Chondrocyte (in vitro differentiated cells): ENCODE results near the gene KREMEN1. TPM values are rescaled to one million over a fixed set of nuclear protein-coding genes. Genes with fewer than 3 reads are reported as not detected.

Experiments
- DNase-seq: peaks from one replicate; pipeline ENCODE4 v3.0.0; 2021; ENCODE audit warnings: mixed read lengths, low spot score
- H3K27ac Mint-ChIP-seq: one replicate; pipeline ENCODE4 v1.8.0; 2021; ENCODE audit warnings: mild to moderate bottlenecking, moderate library complexity, mixed read lengths; ENCODE audit not compliant: unreplicated experiment
- H3K27me3 Mint-ChIP-seq: 2 replicates; pipeline ENCODE4 v1.8.0; 2021; ENCODE audit warnings: low read depth, mixed read lengths
- H3K36me3 Mint-ChIP-seq: 2 replicates; pipeline ENCODE4 v1.8.0; 2021; ENCODE audit warnings: low read depth, mixed read lengths
- H3K4me1 Mint-ChIP-seq: 2 replicates; pipeline ENCODE4 v1.8.0; 2021; ENCODE audit warnings: low read depth, mild to moderate bottlenecking, mixed read lengths
- H3K4me3 Mint-ChIP-seq: one replicate; pipeline ENCODE4 v1.8.0; 2021; ENCODE audit warnings: mild to moderate bottlenecking, moderate library complexity, mixed read lengths; ENCODE audit not compliant: unreplicated experiment
- H3K9me3 Mint-ChIP-seq: 2 replicates; pipeline ENCODE4 v1.8.0; 2021; ENCODE audit warnings: low read depth, mixed read lengths
- CTCF ChIP-seq: fragments of 200-600 bp; sonication (generic); IDR thresholded peaks from 2 replicates; pipeline ENCODE4 v1.5.0; 2021; ENCODE audit warnings: antibody characterized with exemption, mild to moderate bottlenecking, moderate library complexity
- total RNA-seq: library from RNA; stranded (reverse); gene quantifications from 3 replicates; pipeline ENCODE4 v1.2.1, GENCODE V29; 2021

The KREMEN1 gene
- total RNA-seq, 1 donor from 2014 or later = 7.3 TPM

DNA sequence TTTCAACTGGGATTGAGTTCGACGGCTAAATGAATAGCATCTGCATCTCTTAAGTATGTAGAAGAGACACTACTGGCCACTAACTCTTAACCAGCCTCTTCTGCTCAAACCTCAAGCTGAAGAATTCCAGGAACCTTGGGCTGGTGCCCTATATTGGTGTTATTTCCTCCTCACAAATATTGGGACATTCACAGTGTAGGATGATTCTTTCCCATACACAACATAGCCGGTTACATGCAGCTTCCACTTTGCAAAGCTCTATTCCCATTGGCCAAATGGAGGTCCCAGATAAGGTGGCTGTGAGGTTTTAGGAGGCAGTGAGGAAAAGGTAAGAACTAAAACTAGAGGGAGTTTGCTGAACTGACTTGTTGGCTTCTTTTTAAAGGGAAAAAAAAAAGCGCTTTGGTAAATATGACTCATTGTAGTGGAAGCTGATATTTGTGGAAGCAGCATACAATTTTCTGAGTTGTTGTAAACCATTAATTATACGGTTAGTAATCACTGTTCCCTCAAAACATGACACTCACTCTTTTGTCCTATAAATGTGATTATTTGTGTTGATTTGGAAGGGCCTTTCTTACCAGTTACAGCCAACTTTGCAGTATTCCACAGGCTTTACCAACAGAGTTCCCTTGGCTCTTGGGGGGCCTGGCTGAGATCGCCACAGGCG, 28.8 kb upstream of the KREMEN1 start:
- H3K4me3 Mint-ChIP-seq = no peak overlapping the region
- no peaks in the 10 kb centered on the region for H3K9me3 Mint-ChIP-seq
- H3K4me1 Mint-ChIP-seq = peaks cover 21% of the 10 kb centered on the region
- no peaks in the 10 kb centered on the region for H3K27me3 Mint-ChIP-seq
- no peak for DNase-seq
- no peak for TF ChIP-seq CTCF
- peaks cover 2% of the 10 kb centered on the region for H3K36me3 Mint-ChIP-seq
- H3K27ac Mint-ChIP-seq = no peak overlapping the region

GRCh38 chr22:29044657-29045176, 28.1 kb upstream of the KREMEN1 start:
- peaks cover 21% of the 10 kb centered on the region for H3K4me1 Mint-ChIP-seq
- H3K9me3 Mint-ChIP-seq = no peaks in the 10 kb centered on the region
- no peak overlapping the region for H3K27ac Mint-ChIP-seq
- no peak for TF ChIP-seq CTCF
- H3K36me3 Mint-ChIP-seq = peaks cover 5% of the 10 kb centered on the region
- H3K27me3 Mint-ChIP-seq = no peaks in the 10 kb centered on the region
- no peak for DNase-seq
- no peak overlapping the region for H3K4me3 Mint-ChIP-seq

DNA sequence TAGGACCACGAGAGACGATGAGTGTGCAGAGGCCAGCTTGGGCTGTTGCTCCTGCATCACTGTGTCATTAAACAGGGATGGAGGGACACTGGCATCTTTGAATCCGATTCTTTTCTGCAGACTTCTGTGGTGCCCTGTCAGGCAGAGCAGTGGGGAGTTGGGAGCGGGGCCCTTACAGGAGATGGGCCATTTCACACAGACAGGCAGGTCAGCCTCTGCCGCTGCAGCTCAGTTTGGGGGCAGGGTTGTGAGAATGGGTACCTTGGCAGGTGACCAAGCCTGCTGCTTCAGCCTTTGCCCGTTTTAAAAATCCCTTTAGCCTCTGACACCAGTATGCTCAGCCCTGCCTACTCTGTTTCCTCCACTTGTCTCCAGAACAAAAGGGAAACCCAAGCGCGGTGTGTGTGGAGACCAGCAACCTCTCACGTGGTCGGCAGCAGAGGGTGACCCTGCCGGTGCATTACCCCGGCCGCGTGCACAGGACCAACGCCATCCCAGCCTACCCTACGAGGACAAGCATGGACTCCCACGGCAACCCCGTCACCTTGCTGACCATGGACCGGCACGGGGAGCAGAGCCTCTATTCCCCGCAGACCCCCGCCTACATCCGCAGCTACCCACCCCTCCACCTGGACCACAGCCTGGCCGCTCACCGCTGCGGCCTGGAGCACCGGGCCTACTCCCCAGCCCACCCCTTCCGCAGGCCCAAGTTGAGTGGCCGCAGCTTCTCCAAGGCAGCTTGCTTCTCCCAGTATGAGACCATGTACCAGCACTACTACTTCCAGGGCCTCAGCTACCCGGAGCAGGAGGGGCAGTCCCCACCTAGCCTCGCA, 23.8 kb upstream of the KREMEN1 start:
- Mint-ChIP-seq H3K36me3 (peaks cover 12% of the 10 kb centered on the region), H3K9me3 (no peaks in the 10 kb centered on the region), H3K4me3 (no peak overlapping the region), H3K4me1 (peaks cover 5% of the 10 kb centered on the region), H3K27ac (no peak overlapping the region), H3K27me3 (no peaks in the 10 kb centered on the region)
- no peak for DNase-seq
- no peak for TF ChIP-seq CTCF

DNA sequence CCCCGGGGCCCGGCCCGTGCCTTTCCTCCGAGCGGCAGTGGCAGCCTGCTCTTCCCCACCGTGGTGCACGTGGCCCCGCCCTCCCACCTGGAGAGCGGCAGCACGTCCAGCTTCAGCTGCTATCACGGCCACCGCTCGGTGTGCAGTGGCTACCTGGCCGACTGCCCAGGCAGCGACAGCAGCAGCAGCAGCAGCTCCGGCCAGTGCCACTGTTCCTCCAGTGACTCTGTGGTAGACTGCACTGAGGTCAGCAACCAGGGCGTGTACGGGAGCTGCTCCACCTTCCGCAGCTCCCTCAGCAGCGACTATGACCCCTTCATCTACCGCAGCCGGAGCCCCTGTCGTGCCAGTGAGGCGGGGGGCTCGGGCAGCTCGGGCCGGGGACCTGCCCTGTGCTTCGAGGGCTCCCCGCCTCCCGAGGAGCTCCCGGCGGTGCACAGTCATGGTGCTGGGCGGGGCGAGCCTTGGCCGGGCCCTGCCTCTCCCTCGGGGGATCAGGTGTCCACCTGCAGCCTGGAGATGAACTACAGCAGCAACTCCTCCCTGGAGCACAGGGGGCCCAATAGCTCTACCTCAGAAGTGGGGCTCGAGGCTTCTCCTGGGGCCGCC, 23.1 kb upstream of the KREMEN1 start:
- Mint-ChIP-seq H3K27ac (no peak overlapping the region), H3K36me3 (peaks cover 12% of the 10 kb centered on the region), H3K9me3 (no peaks in the 10 kb centered on the region), H3K4me3 (no peak overlapping the region), H3K4me1 (no peaks in the 10 kb centered on the region), H3K27me3 (no peaks in the 10 kb centered on the region)
- no peak for TF ChIP-seq CTCF
- no peak for DNase-seq

DNA sequence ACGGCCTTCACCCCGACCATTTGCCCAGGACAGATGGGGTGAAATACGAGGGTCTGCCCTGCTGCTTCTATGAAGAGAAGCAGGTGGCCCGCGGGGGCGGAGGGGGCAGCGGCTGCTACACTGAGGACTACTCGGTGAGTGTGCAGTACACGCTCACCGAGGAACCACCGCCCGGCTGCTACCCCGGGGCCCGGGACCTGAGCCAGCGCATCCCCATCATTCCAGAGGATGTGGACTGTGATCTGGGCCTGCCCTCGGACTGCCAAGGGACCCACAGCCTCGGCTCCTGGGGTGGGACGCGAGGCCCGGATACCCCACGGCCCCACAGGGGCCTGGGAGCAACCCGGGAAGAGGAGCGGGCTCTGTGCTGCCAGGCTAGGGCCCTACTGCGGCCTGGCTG, 22.4 kb upstream of the KREMEN1 start:
- H3K36me3 Mint-ChIP-seq = peaks cover 12% of the 10 kb centered on the region
- no peak overlapping the region for H3K27ac Mint-ChIP-seq
- H3K4me3 Mint-ChIP-seq = no peak overlapping the region
- no peaks in the 10 kb centered on the region for H3K9me3 Mint-ChIP-seq
- no peak for DNase-seq
- no peaks in the 10 kb centered on the region for H3K27me3 Mint-ChIP-seq
- H3K4me1 Mint-ChIP-seq = no peaks in the 10 kb centered on the region
- TF ChIP-seq CTCF = no peak
